GM21576 (cell line): ENCODE data around the gene NXF3.
"Not testable (repeated sequence)": the region's sequence is repeated elsewhere in the genome, so short reads cannot be mapped to it uniquely, and the experiment has no call there.

Experiments used
- ATAC-seq: cut with Tn5 transposase; IDR thresholded peaks from one replicate; pipeline ENCODE4 v1.9.1; 2021; ENCODE audit warnings: mild to moderate bottlenecking, moderate library complexity; ENCODE audit not compliant: unreplicated experiment

NXF3 gene

GRCh38 chrX:103051260-103051789 lies 41.6 kb downstream of the NXF3 start:
- ATAC-seq = no peak

DNA sequence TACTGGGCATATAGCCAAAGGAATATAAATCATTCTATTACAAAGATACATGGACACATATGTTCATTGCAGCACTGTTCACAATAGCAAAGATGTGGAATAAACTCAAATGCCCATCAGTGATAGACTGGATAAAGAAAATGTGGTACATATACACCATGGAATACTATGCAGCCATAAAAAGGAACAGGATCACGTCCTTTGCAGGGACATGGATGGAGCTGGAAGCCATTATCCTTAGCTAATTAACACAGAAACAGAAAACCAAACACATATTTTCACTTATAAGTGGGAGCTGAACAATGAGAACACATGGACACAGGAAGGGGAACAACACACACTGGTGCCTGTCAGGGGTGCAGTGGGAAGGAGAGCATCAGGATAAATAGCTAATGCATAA lies 59.6 kb downstream of the NXF3 start:
- ATAC-seq = not testable (repeated sequence)
